DMS153 treated with DMSO at 0.1 percent for 48 hours (cell line): ENCODE results near the gene MAB21L2.

Source experiments
- DNase-seq: peaks from one replicate; lab custom pipeline; 2025; ENCODE audit not compliant: unreplicated experiment; lab: John Stamatoyannopoulos, UW

Gene MAB21L2

DNA sequence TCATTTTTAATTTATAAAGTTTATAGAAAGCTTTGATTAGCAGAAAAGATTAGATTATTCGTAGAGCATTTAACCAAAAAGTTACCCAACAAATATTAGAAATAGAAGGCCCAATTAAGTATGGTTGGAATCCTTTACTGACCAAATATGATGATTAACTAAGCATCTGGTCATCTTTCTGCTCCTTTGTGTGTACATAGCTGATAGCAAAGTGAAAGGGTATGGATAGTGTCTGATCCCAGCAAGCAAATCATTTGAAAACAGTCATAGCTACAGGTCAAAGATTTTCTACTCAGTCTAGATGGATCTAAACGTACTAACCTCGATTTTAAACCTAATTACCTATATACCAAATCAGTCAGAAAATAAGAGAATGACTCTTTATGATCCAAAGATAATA lies 7.3 kb upstream of the MAB21L2 start:
- DNase-seq: no peak

GRCh38 chr4:150577796-150578195 lies 4.2 kb upstream of the MAB21L2 start:
- no peak for DNase-seq

DNA sequence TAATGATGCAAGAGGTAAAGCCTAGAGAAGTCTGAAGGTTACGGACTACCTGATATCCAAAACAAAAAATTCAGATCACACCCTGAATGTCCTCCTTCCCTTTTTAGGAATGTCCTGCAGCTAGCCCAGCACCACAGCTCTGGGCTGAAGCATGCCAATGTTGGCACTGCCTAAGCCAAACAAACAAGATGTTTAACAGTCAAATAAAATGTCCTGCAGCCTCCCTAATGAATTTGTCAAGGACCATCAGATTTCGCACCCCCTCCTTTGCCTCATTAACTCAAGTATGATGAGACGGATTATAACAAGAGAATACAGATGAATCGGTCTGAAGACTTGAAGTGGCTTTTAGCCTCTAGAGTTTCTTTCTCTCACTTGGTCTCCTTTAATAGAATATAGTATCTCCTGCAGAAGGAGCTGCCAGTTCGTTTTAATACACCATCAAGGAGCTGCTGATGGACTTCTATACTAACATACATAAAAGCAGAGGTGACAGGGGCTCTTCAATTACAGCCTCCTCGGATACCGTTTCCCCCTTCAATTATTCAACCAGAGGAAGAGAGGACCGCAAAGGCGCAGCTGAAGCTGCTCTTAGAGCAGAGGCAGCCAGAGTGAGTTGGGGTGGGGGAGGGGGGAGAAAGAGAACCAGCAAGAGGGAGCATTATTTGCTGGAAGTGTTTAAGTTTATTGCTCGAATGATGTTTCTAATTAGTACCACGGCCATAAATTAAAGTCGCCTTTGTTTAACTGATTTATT lies 3.0 kb upstream of the MAB21L2 start:
- no peak for DNase-seq

DNA sequence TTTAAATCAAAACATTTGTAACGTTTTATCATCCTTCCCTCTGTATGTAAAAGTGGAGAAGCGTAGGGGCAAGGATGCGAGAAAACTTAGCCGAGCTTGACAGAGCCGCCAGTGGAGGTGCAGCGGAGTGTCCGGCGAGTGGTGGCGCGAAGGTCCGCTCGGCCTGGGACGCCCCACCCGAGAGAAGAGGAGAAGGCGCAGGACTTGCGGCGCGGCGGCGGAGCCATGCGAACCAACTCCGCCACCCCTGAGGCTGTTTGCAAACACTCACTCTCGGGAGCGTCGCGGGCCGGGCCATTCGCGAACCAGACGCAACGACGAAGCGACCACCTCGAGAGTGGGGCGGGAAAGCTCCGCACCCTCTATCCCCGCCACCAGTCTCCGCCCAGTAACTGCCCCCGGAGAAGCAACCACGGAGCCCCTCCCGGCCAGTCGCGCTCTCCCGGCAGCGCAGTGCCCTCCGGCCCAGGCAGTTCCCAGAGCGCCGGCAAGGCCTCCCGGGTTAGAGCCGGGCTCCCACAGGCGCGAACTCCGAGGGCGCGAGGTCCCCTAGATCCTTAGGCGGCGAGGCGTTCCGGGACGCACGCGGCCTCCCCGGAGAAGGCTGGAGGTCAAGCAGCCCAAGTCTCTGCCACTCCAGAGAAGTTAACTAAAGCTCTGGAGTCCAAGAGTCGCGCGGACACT lies 2.3 kb upstream of the MAB21L2 start:
- no peak for DNase-seq

GRCh38 chr4:150580306-150580705 lies 1.6 kb upstream of the MAB21L2 start:
- DNase-seq: no peak

DNA sequence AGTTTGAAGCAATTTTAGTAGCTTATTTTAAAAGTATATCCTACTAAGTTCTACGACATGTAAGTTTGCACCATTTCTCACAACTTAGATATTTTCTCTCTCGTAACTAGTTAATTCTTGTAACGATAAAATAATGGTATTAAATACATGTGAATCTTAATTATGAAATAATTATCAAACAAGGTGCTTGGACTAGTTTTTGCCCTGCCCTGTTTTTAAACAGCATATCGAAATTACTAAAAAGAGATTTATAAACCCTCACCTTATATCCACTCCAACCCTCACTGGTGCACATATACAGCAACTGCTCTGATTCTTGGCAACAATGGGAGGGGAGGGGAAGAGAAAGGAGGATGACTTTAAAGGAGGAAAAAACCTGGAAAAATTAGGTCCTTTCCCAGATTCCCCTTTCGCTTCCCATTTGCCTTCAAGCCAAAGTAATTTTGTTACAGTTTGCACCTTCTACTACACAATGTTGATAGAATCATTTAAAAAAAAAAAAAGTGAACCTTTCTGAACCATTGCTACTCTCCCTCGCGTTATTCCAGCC lies 820 bp upstream of the MAB21L2 start:
- DNase-seq: no peak

DNA sequence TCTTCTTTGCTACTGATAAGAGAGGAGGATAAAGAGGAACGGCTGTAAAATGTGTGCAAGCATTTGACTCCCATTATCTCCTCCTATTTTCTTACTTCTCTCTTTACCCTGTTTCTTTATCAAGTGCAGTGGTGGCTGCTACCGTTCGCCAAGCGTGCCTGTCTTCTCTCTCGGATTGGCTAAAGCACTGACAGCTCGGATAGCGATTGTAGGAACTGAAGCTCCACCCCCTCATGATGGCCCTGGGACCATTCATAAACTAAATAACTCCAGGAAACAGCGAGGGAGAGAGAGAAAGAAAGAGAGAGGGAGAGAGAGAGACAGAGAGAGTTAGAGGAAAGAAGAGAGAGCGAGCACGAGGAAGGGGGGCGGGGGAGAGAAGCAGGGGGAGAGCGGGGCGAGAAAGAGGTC lies 305 bp upstream of the MAB21L2 start:
- DNase-seq: no peak

DNA sequence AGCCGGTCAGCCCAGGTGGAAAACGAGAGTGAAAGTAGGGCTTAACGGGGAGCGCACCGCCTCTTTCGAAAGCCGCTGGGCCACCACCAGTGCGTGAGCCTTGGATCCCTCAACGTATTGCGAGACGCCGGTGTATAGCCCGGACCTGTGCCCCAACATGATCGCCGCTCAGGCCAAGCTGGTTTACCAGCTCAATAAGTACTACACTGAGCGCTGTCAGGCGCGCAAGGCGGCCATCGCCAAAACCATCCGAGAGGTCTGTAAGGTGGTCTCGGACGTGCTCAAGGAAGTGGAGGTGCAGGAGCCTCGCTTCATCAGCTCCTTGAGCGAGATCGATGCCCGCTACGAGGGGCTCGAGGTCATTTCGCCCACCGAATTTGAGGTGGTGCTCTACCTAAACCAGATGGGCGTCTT lies 929 bp downstream of the MAB21L2 start:
- no peak for DNase-seq

DNA sequence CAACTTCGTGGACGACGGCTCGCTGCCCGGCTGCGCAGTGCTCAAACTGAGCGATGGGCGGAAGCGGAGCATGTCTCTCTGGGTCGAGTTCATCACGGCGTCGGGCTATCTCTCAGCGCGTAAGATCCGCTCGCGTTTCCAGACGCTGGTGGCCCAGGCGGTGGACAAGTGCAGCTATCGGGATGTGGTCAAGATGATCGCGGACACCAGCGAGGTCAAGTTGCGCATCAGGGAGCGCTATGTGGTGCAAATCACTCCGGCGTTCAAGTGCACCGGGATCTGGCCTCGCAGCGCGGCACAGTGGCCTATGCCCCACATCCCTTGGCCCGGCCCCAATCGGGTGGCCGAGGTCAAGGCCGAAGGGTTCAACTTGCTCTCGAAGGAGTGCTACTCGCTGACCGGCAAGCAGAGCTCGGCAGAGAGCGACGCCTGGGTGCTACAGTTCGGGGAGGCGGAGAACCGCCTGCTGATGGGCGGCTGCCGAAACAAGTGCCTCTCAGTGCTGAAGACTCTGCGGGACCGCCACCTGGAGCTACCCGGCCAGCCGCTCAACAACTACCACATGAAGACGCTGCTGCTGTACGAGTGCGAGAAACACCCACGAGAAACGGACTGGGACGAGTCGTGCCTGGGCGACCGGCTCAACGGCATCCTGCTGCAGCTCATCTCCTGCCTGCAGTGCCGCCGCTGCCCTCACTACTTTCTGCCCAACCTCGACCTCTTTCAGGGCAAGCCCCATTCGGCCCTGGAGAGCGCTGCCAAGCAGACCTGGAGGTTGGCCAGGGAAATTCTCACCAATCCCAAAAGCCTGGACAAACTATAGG lies 1.5 kb downstream of the MAB21L2 start:
- no peak for DNase-seq

- DNase-seq: no peak
Observed at GRCh38 chr4:150584111-150584915, 2.4 kb downstream of the MAB21L2 start.

DNA sequence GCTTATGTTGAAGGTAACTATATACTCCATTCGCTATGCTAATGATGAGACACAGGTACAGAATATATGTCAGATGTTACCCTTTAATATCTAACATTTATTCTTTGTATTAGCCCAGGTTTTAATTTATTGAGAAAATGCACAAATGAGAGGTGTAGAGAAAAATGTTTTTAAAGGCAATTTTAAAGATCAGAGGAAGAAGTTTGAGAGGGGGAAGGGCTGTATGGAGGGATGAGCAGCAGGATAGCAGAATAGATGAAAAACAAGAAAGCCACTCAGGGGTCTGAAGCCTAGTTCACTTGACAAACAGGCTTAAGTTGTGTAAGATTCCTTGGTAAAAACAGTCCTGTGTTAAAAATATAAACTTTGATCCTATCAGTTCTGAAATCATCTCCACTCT lies 3.7 kb downstream of the MAB21L2 start:
- DNase-seq: no peak

- no peak for DNase-seq
Observed at GRCh38 chr4:150586162-150586810, 4.3 kb downstream of the MAB21L2 start.

GRCh38 chr4:150588316-150588715 lies 6.4 kb downstream of the MAB21L2 start:
- no peak for DNase-seq

DNA sequence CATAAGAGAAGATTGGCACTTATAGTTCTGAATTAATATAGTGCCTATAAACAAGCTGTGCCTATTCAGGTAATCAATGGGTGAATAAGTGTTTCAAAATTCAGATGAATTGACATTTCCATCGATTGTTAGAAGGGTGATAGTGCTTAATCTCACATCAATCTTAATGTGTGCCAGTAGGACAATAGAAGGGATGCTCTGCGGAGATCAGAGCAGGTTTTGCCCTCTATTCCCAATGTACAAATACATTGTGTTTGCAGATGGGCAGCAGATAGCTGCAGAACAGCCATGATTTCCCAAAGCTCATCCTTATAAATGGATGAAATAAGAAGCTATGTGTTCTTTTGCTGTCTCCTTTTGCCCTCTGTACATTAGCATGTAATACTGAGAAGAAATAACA lies 7.2 kb downstream of the MAB21L2 start:
- DNase-seq: no peak

- DNase-seq: no peak
Observed at GRCh38 chr4:150590631-150591030, 8.7 kb downstream of the MAB21L2 start.

DNA sequence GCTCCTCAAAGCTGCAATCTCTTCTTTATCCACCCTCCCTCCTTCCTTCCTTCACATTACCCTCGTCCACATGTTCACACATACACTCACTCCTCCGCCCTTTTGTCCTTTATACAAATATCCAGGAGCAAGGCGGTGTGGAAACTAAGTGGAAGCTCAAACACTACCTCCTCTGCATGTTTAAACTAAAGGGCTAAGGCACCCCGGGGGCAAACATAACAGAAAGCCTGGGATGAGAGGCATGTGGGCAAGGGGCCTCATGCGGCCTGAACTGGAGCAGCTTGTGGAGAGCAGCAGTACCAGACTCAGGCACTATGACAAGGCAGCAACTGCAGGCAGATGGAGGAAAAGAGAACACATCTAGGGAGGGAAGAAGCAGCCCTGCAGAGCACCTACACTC lies 9.5 kb downstream of the MAB21L2 start:
- no peak for DNase-seq

DNA sequence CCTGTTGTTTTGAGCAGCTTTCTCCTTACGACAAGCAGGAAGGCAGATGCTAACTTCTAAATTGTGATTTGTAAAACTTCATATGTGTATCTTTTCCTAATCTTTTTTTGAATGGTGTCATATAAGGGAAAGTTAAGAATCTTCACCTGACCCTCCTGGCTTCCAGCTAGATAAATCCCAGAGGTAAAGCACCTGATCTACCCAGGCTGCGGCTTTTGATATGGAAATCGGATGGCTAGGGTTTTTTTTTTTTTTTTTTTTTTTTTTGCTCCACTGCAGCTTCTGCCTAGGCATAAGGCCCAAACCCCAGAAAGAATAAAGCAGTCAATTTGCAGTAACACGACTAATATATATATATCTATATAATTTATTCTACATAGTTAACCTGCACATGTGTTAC lies 10.0 kb downstream of the MAB21L2 start:
- DNase-seq: no peak

- no peak for DNase-seq
Observed at GRCh38 chr4:150593996-150594395, 12.0 kb downstream of the MAB21L2 start.

DNA sequence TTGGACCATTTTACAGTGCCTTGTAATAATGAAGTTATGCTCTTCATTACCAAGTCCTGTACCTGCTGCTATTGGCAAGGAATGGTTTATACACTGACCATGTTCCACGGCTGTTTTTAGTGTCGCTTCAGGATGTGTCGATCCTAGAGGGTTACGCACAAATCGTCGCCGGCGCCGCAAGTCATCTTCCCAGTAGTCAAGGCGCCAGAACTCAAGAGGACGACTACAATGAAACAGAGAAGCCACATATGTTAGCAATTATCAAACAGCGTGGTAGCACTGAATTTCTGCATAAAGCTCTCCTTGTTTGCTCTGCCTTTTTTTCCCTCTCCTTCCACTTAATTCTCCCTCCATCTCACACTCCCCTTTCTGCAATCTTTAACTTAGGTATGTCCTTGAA lies 17.0 kb downstream of the MAB21L2 start:
- DNase-seq: no peak

DNA sequence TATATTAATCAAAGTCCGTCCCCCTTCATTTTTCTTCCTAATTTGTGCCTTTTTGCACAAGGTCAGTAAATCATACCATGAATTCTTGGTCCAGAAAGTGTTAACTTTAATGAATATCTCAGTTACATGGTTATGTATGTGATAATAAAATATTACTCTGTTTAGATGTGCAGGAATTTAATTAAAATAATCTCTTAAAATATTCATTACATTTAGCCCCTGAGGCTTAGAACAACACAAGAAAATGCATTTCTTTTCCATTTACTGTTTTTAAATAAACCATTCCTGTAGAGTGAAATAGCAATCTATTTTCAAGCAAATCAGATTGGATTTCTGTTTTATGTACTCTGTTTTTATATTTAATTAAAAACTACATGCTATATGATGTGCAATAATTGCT lies 17.6 kb downstream of the MAB21L2 start:
- no peak for DNase-seq
